DMS53 (cell line): ENCODE measurements around the gene POLR2E.

Experiments
- DNase-seq: peaks from one replicate; lab custom pipeline; 2025; lab: John Stamatoyannopoulos, UW

Gene POLR2E

DNA sequence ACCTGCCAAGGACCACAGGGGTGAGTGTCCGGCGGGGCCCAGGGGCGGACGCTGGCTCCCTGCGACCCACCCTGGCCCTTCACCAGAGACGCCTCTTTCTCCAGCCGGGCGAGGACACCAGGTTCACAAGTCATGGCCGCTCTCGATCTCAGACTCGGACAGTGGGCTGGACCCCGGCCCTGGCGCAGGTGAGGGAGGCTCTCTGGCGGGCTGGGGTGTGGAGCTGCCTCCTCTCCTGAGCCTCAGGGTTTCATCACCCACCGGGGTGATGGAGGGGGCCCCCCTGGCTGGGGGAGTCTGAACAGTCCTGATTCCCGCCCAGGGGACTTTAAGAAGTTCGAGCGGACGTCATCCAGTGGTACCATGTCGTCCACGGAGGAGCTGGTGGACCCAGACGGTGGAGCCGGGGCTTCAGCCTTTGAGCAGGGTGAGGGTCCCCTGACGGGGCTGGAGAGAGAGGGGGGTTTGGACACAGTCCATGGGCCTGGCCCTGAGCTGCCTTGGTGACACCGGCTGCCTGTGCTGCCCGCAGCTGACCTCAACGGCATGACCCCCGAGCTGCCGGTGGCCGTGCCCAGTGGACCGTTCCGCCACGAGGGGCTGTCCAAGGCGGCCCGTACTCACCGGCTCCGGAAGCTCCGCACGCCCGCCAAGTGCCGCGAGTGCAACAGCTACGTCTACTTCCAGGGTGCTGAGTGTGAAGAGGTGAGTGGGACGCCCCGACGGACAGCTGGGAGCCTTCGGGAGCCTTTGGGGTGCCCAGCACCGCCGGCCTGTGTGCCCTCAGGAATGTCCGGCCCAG, 14.6 kb downstream of the POLR2E start:
- DNase-seq = no peak

GRCh38 chr19:1079566-1080111, 15.5 kb downstream of the POLR2E start:
- no peak for DNase-seq

DNA sequence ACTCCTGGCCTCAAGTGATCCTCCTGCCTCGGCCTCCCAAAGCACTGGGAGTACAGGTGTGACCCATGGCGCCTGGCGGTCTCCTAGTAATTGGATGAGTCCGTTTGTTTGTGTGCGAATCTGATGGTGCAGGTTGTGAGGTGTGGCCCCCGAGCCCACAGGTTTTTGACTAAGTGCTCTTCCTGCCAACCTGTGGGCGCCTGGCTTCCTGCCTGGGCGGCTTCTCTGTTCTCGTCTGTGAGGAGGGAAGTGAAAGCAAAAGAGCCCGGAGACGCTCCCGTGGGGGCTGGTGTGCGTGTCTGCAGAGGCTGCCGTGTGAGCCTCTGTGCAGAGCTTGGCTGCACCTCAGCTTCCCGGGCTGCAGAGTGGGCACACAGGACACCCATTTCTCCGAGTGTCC, 18.2 kb downstream of the POLR2E start:
- peak; percentile 73 for DNase-seq

DNA sequence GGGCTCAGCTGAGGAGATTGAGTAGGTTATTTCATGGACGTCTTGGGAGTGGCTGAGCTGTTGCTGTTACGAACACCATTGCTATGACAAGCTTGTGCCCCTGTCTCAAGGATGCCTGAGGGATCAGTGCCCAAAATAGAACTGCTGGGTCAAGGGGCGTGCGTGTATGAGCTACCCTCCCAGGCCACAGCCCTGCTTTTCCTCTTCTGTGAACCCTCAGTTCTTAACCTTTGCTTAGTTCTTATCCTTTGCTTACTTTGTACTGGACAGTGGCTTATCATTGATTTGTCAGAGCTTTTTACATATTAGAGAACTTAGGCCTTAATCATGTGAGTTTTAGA, 19.2 kb downstream of the POLR2E start:
- no peak for DNase-seq

DNA sequence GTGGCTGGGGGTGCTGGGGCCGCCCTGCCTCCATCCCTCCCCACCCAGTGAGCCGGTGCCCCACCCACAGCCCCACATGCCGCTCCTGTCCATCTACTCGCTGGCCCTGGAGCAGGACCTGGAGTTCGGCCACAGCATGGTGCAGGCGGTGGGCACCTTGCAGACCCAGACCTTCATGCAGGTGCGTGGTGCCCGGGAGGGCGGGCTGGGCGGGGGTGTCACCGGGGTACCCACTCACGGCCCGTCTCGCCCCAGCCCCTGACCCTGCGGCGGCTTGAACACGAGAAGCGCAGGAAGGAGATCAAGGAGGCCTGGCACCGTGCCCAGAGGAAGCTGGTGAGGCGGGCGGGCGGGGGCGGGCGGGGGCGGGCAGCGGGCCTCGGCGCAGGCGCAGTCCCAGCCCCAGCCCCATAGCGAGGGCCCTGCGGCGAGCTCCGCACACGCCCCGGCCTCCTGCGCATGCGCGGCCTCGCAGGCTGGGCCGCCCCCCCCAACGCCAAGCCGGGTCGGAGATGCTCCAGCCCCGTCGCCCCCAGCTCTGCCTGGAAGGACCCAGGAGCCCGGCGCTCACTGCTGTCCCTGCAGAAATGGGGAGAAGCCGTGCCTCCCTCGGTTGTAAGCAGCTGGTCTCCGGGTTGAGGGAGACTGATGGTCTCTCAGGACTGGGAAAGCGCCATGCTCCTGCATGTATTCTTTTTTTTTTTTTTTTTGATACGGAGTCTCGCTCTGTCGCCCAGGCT, 20.5 kb downstream of the POLR2E start:
- peak; percentile 93 for DNase-seq

DNA sequence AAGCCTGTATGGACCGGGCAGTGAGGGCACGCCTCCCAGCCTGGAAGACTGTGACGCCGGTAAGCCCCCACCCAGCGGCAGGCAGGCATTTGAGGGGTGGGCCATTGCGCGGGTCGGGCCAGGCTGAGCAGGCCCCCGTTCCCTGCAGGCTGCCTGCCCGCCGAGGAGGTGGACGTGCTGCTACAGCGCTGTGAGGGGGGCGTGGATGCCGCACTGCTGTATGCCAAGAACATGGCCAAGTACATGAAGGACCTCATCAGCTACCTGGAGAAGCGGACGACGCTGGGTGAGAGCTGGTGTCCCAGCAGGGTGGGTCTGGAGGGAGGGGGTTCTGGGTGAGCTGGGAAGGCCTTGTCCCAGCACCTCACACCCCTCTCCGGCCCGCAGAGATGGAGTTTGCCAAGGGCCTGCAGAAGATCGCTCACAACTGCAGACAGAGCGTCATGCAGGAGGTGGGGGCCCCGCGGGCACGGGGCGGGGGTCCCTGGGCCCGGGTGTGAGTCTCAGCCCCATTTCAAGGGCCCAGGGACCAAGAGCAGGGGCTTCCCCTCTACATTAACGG, 21.1 kb downstream of the POLR2E start:
- DNase-seq = no peak

DNA sequence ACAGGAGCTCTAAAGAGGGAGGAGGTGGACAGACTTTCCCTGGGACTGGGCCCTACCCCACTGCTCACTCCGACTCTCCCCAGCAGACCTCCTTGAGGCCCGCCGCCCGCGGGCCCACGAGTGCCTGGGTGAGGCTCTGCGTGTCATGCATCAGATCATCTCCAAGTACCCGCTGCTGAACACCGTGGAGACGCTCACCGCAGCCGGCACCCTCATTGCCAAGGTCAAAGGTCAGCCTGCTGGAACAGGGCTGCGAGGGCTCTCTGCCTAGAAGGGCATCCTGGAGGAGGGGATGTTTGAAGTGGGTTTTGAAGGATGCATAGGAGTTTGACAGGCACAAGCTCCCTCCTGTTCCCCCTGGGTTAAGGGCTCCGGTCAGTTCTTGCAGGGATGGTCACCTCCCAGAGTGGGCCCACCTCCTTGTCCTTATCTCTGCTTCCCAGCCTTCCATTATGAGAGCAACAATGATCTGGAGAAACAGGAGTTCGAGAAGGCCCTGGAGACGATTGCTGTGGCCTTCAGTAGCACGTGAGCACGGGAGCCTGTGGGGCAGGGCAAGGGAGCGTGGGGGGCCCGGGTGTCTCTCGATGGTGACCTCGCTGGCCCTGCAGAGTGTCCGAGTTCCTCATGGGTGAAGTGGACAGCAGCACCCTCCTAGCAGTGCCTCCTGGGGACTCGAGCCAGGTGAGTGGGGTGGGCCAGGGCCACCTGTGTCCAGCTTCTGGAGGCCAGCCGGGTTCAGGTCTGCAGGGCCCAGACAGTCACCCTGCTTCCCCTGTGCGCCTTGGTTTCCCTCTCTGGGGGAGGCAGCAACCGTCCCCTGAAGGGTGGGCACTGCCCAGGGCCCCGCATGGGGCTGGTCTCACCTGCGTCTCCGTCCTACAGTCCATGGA, 21.9 kb downstream of the POLR2E start:
- peak; percentile 55 for DNase-seq

DNA sequence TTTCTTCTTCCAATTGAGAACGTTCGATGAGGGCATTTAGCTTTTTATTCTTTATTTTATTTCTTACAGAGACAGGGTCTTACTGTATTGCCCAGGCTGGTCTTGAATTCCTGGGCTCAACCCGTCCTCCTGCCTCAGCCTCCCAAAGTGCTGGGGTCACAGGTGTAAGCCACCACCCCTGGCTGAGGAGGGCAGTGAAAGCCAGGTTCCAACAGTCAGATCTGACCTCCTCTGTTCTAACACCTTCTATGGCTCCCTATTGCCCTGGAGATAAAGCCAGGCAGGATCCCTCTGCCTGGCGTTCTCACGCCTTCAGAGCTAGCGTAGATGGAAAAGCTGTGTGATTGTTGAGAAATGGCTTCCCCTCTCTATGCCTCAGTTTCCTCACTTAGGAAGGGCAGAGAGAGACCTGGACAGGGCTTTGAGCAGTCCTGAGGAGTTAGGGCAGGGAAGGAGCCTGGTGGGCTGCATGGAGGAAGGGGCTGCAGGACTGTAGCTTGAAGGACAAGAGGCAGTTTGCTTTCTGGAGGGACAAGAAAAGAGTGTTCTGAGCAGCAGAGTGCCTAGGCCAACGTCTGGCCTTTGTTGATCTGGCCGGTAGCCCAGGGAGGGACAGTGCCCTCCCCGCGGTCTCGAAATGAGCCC, 22.7 kb downstream of the POLR2E start:
- DNase-seq = no peak

DNA sequence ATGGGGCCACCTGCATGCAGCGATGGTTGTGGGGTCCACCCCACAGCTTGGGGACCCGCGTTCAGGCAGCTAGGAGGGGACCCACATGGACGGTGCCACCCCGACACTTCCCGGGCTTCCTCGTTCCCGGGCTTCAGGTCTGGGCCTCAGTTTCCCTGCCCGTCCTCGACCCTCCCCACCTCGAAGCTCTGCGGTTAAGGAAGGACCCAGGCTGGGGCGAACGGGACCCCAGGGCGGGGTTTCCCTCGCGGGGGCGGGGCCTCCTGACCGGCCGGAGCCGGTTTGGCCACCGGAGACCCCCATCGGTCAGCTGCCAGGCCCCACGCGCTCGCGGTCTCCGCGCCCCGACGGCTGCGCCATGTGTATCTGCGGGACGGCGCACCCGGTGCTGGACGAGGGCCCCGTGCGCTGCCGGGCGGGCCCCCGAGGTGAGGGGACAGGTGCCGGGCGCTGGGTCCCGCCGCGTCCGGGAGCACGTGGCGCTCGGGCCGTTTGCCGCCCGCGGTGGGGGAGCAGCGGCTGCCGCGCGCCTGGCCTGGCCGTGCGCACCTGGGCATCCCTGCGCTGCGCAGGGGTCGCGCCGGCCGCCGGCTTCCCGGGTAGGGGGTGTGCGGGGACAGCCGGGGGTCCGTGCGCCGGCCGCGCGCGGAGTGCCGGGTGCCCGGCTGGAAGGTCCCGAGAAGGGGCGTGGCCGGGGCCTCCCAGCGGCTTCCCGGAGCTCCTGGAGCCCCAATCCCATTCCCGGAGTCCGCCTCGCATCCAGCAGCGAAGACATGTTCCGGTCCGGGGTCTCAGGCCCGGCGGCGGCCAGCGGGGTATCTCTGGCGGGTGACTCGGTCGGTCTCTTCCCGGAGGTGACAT, 24.0 kb downstream of the POLR2E start:
- peak; percentile 59 for DNase-seq

GRCh38 chr19:1070576-1070930, 24.6 kb downstream of the POLR2E start:
- peak; percentile 33 for DNase-seq

DNA sequence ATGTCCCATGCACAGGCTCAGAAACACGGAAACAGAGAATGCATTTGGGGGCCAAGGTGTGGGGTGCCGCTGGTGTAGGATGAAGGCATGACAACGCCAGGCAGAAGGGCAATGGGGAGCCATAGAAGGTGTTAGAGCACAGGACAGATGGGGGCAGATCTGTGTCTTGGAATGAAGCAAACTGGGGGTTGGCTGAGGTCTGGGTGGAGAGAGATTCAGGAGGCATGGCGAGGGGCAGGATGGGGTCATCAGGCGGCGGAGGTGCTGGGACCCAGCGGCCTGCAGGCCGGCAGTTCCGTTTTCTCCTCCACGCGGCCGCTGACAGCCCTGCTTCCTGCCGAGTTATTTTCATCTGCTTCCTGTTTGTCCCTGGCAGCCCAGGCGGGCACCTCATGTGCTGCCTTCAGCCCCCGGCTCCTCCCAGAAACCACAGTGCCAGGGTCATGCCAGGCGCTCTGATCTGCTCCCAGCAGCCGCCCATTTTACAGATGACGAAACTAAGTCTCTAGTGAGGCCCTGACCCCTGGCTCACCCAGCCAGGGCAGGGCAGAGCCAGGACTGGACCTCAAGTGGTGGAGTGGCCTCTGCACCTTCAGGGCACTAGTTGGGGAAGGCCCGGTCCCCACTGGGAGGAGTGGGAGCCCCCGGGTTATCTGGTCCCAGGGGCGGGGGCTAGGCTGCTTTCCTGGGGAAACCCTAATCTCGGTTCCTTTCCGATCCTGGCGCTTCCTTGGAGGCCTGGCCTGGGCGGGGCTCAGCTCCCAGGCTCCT, 26.0 kb downstream of the POLR2E start:
- peak; percentile 33 for DNase-seq

DNA sequence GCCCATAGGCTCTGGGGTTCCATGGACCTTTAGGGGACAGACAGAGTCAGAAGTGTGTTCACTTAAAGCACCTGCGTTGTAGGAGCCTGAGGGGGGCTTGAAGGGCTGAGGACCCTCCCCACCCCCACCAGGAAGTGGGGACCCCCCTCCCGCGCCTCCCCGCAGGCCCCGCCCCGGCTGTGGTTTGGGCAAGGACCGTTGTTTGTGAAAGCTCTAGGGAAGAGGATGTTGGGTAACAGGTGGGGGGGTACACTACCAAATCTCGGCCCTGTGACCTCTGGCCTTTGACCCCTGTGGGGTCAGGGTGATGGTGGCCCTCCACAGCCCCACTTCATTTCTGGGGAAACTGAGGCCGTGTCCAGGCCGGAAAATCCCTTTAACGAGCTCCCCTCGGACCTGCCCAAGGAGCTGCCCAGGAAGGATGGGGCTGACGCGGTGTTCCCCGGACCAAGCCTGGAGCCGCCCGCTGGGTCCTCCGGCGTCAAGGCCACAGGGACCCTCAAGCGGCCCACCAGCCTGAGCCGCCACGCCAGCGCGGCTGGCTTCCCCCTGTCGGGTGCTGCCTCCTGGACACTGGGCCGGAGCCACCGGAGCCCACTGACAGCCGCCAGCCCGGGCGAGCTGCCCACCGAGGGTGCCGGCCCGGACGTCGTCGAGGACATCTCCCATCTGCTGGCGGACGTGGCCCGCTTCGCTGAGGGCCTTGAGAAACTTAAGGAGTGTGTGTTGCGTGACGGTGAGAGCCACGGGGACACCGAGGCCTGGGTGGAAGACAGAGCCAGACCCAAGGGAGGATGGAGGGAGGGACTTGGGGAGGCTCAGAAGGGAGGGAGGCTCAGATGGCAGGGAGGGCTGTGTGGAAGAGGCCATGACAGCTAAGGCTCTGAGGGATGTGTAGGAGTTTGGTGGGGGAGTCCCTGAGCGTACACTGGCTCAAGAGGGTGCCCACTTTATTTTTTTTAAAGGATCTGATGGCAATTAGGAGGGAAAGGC, 26.9 kb downstream of the POLR2E start:
- no peak for DNase-seq

DNA sequence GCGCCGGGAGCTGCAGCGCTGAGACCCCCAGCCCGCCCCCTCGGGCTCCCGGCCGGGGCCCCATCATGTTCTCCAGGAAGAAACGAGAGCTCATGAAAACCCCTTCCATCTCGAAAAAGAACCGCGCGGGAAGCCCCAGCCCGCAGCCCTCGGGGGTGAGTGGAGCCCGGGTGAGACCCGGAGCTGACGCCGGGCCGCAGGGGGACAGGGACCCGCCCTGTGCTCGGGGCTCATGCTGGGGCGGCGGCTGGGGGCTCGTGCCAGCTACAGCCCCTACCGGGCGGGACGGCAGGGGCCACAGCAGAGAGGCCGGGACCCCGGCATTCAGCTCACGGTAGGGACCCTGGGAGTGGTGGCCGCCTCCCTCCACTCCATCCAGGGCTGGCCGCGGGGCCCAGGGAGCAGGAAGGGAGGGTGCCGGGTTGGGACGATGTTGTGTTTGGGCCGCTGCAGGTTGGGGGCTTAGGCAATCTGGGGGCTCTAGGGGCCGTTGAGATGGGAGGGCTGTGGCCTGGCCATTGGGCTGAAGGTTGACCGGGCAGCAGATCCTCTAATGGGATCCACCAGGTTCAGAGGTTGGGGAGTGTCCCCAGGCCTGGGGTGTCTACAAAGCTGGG, 27.7 kb downstream of the POLR2E start:
- DNase-seq = peak; percentile 40

DNA sequence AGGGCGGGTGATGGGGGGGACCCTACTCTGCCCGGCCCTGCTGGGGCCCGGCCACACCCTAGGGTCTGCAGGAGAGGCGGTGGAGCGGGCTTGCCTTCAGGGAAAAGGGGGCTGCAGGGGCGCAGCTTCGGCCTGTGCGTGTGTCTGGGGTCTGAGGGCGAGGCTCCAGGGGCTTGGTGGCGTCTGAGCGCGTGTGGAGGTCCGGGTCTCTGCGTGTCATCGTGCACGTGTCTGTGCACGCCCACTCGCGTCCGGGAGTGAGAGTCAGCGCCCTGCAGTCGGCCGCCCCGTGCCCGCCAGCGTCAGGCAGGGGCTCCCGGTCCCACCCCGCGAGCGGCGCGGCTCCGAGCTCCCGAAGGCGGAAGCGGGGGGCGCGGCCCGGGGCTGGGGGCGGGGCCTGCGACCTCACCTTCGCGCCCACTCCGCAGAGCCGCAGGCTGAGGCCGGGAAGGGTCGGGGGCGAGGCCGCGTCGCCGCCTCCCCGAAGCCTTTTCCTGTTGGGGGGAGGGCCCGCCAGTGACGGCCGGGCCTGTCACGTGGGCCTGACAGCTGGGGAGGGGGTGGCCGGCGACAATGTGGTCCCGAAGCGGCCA, 28.3 kb downstream of the POLR2E start, which contains the start of gene ARHGAP45:
ARHGAP45 (plus strand) TSS at position 420 of the 593 bp plus-strand sequence. CDS start 239 bp downstream, outside the sequence.
- DNase-seq = peak; percentile 45

DNA sequence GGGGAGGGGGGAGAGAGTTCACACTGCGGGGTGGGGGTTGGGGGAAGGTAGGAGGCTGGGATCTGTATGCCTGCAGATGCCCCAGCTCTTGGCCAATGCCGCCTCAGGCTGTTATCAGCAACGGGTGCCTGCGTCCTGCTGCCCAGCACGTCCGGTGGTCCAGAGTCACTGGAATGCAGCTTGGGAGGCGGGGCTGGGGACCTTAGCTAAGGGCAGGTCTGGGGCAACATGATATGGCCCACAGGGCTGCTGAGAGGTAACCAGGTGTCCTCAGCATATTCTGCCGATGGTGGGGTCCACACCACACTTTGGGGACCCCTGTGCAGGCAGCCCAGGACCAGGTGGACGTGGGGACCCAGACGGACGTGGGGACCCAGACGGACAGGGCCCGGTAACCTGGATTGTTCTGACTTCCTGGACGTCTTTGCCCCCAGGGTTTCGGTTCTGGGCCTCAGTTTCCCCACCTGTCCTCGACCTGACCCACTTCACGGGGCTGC, 28.9 kb downstream of the POLR2E start:
- no peak for DNase-seq

DNA sequence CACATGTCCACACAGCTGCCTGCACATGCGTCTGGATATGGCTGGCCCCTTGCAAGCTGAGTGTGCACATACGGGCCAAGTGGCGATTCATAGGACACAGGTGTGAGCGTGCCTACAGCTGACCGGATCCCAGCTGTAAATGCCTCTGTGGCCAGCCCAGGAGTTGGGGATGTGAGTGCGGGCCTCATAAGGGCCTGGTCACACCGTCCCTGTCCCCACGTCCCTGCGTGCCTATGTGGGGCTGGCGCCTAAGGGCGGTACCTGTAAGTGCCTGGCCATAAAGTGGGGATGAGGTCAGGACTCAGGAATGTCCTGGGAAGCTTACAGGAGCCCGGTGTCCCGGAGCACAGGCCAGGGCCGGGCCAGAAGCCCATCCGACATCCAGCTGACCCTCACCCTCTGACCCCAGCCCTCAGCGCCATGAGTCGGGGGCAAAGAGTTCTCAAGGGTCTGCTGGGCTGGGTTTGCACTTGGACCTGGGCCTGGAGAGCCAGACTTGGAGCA, 29.5 kb downstream of the POLR2E start:
- DNase-seq = peak; percentile 75
